GM19238 (cell line): ENCODE measurements around the gene FAM219B.
A peak's percentile ranks its signal among the peaks of the same experiment; 100 is the strongest.
"Not testable (repeated sequence)": the region's sequence is repeated elsewhere in the genome, so short reads cannot be mapped to it uniquely, and the experiment has no call there.

ENCODE experiments used
- DNase-seq: peaks from one replicate; pipeline ENCODE4 v3.0.0; 2011; ENCODE audit warnings: low spot score; ENCODE audit not compliant: insufficient read length

The FAM219B gene

GRCh38 chr15:74903676-74904075 lies 3.0 kb downstream of the FAM219B start:
- no peak for DNase-seq

GRCh38 chr15:74902295-74903075 lies 4.2 kb downstream of the FAM219B start:
- DNase-seq: no peak

- DNase-seq: peak; percentile 60
These were observed 5.0 kb downstream of the FAM219B start for GRCh38 chr15:74901612-74902063.

GRCh38 chr15:74897300-74897701 lies 9.3 kb downstream of the FAM219B start:
- DNase-seq: no peak

DNA sequence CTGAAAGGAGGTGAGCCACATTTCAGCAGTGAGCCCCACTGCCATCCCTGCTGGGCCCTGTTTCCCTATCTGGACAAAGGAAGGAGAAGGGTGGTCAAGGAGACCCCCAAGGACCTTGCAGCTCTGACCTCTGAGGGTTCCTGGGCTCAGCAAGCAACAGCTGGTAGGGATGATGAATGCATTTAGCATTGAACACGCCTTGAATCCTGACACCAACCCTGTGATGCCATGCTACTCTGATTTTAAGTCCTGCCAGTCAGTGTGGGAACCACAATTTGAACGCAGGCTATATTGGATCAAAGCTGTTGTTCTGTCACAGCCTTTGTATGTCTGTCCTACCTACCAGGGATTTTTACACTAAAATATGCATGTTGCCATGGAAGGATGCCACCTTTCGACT lies 10.3 kb downstream of the FAM219B start:
- DNase-seq: no peak

- DNase-seq: no peak
These were observed 10.8 kb downstream of the FAM219B start for GRCh38 chr15:74895830-74896229.

GRCh38 chr15:74894383-74894782 lies 12.3 kb downstream of the FAM219B start:
- DNase-seq: not testable (repeated sequence)

- no peak for DNase-seq
These were observed 13.0 kb downstream of the FAM219B start for GRCh38 chr15:74893627-74894026.

DNA sequence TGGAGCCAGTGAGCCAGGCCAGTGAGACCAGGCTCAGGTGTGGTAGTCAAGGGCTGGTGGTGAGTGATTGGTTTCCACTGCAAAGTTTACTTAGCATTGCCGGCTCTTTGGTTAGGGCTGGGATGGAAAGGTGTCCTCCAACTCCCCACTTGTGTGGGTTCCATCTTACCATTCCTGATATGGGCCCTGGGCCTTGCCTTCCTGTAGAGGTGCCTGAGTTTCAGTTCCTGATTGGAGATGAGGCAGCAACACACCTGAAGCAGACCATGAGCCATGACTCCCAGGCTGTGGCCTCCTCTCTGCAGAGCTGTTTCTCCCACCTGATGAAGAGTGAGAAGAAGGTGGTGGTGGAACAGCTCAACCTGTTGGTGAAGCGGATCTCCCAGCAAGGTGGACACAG lies 13.7 kb downstream of the FAM219B start:
- no peak for DNase-seq

DNA sequence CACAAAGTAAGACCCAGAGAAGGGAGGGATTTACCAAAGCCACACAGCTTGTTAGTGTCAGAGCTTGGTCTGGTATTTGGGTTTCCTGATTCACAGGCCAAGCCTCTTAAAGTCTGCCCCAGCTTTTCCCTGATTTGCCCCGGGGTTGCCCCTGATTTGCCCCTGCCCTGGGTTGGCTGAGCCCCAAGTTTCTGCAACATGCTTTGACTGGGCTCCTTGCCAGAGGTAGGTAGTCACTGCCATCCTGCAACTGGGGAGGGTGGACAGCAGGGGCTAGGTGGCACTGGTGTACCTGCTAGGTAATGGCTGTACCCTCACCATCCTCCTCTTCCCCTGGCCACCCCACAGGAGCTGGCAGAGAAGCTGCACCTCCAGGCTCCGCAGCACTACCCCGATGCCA lies 14.3 kb downstream of the FAM219B start:
- DNase-seq: no peak

GRCh38 chr15:74891469-74891868 lies 15.2 kb downstream of the FAM219B start:
- DNase-seq: no peak

DNA sequence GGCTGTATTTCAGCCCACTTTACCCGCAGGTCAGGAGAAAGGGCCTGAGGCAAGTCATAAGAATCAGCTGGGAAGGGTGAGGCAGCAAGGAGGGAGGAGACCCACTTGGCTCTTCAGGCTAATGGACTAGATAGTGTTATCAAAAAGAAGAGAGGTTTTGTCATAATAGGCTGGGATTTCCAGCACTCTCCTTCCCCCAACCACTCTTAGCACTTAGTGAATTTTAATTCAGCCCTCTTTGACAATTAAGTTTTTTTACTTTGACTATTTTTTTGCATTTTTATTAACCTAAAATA lies 16.0 kb downstream of the FAM219B start:
- DNase-seq: no peak

DNA sequence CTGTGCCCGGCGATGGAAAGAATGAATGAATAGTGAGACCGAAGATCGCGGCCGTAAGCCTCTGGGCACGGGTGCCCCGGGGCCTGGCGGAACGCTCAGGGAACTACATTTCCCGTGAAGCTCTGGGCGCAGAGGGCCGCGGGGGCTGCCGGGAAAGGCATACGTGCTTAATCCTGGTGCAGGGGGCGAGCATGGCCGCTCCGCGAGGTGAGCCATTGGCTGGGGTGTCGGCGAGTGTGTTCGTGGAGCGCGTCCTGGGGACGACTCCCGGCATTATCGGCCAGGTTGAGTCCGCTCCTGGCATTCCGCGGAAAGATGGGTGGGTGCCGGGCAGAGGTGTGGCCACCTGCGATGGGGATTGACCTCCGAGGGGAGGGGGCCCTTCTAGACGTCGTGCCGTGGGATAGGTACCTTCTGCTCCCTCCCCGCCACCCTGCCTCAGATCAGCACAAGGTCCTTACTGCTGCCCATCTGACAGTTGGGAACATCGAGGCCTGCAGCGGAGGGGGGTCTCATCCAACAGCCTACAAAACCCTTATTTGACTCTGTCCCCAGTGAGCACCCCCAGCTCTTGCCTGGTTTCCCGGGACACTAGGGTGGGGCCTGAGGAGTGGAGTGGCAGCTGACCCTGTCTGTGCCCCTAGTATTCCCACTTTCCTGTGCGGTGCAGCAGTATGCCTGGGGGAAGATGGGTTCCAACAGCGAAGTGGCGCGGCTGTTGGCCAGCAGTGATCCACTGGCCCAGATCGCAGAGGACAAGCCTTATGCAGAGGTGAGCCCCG lies 16.6 kb downstream of the FAM219B start, which contains the start of gene MPI:
MPI (plus strand) TSS at position 160 of the 782 bp plus-strand sequence; CDS start at position 192, 32 bp downstream.
- DNase-seq: peak; percentile 97

DNA sequence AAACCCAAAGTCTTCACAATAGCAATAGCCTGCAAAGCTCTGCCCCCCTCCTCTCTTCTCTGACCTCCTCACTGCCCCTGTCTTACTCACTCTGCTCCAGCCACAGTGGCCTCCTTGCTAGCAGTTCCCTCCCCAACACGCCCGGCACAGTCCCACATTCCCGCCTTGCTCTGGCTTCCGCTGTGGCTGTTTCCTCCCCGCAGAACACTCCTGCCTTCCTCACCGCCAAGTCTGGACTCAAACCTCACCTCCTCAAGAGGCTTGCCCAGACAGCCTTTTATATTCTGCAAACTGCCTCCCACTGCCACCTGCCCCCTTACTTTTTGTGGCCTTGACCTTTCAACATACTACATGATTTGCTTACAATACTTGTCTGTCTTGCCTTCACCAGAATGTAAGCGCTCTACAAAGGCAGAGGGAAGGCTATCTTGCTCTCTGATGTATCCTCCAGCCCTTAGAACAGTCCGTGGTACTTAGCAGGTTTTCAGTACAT lies 17.2 kb downstream of the FAM219B start:
- peak; percentile 35 for DNase-seq

- no peak for DNase-seq
These were observed 17.9 kb downstream of the FAM219B start for GRCh38 chr15:74888716-74889115.

GRCh38 chr15:74887537-74888193 lies 19.0 kb downstream of the FAM219B start:
- DNase-seq: not testable (repeated sequence)

- no peak for DNase-seq
These were observed 21.2 kb downstream of the FAM219B start for GRCh38 chr15:74885461-74885860.

- no peak for DNase-seq
These were observed 22.0 kb downstream of the FAM219B start for GRCh38 chr15:74884428-74885223.

GRCh38 chr15:74882528-74882927 lies 24.1 kb downstream of the FAM219B start:
- no peak for DNase-seq

DNA sequence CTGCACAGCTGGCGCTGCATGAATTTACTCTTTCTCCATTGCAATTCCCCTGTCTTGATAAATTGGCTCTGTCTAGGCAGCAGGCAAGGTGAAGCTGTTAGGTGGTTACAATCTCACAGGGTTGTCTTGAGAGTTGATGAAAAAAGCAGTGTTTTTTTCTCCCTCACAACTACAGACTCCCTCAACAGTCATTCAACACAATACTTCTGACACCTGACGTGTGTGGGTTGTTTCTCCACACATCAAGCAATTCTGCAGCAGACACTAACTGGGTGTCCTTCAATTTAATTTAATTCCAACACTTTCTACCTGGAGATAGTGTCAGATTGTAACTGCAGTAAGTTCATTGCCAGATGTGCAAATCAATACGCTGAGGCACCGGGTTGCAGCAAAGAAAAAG lies 28.4 kb downstream of the FAM219B start:
- no peak for DNase-seq

- DNase-seq: no peak
These were observed 32.8 kb downstream of the FAM219B start for GRCh38 chr15:74873756-74874424.
